Measurements from ENCODE around the gene FADS2. TPM values are rescaled to one million over a fixed set of nuclear protein-coding genes. Genes with fewer than 3 reads are reported as not detected.
A peak's percentile ranks its signal among the peaks of the same experiment; 100 is the strongest.

The FADS2 gene
- total RNA-seq, 4 donors from 2014 or later, result 17.6 to 40.0 (median 33.4) TPM

- Histone ChIP-seq H3K4me3 (peak overlapping the region; percentile 84 to 97), H3K9me3 (no peaks in the 10 kb centered on the region), H3K36me3 (peaks cover 0 to 50% of the 10 kb centered on the region in 2 donors), H3K27me3 (no peaks in the 10 kb centered on the region), H3K27ac (peak overlapping the region; percentile 94 to 97 (median 95)), H3K4me1 (peaks cover 0 to 36% (median 20%) of the 10 kb centered on the region in 3 donors)
- ATAC-seq, result peak; percentile 52
- WGBS, 2 donors (ENCODE audit: low coverage in 1 of 2), result 3% methylated on average over 9 to 12 of the region's 14 CpGs
- TF ChIP-seq EP300 (IDR thresholded peaks at IDR 0.05), result no peak
- TF ChIP-seq POLR2AphosphoS5 (IDR thresholded peaks at IDR 0.05), result no peak
- TF ChIP-seq POLR2A (IDR thresholded peaks at IDR 0.05), result no peak
- TF ChIP-seq CTCF (IDR thresholded peaks at IDR 0.05), result no peak
These were observed 36.3 kb upstream of the FADS2 start for GRCh38 chr11:61791737-61792309.

GRCh38 chr11:61792310-61793082, 35.6 kb upstream of the FADS2 start, which contains the start of the genes FEN1 and TMEM258:
Gene FEN1, plus strand, starts transcription at chr11:61792911. Its CDS starts 2,451 bp downstream, at chr11:61795362.
Gene TMEM258, minus strand, starts transcription at chr11:61792599. Its CDS starts 41 bp downstream, at chr11:61792558.
- peak; percentile 24 to 44 for TF ChIP-seq POLR2A (IDR thresholded peaks at IDR 0.05)
- TF ChIP-seq EP300 (IDR thresholded peaks at IDR 0.05), result no peak
- peak in 3 of 4 experiments; percentile 17 to 53 (median 44) for TF ChIP-seq CTCF (IDR thresholded peaks at IDR 0.05)
- TF ChIP-seq POLR2AphosphoS5 (IDR thresholded peaks at IDR 0.05), result peak; percentile 75
- peak; percentile 93 for ATAC-seq

GRCh38 chr11:61793083-61793828, 34.8 kb upstream of the FADS2 start:
- TF ChIP-seq CTCF (IDR thresholded peaks at IDR 0.05), result no peak
- no peak for TF ChIP-seq POLR2A (IDR thresholded peaks at IDR 0.05)
- no peak for TF ChIP-seq POLR2AphosphoS5 (IDR thresholded peaks at IDR 0.05)
- TF ChIP-seq EP300 (IDR thresholded peaks at IDR 0.05), result no peak
- H3K4me3 ChIP-seq, result peak overlapping the region; percentile 84 to 97
- H3K4me1 ChIP-seq, result peaks cover 0 to 47% (median 27%) of the 10 kb centered on the region in 3 donors
- no peaks in the 10 kb centered on the region for H3K9me3 ChIP-seq
- WGBS, 2 donors (ENCODE audit: low coverage in 1 of 2), result 6 to 8% methylated on average over 9 to 13 of the region's 29 CpGs
- H3K36me3 ChIP-seq, result peaks cover 0 to 36% of the 10 kb centered on the region in 2 donors
- ATAC-seq, result no peak
- H3K27me3 ChIP-seq, result no peaks in the 10 kb centered on the region
- peak overlapping the region; percentile 94 to 97 (median 95) for H3K27ac ChIP-seq

More at GRCh38 chr11:61792310-61793082, 35.6 kb upstream of the FADS2 start, which contains the start of the genes FEN1 and TMEM258:
- Histone ChIP-seq H3K27ac (peak within 1 kb of the TSS; percentile 94 to 97 (median 95)), H3K27me3 (no peaks in the 10 kb centered on the region), H3K9me3 (no peaks in the 10 kb centered on the region), H3K4me3 (peak within 1 kb of the TSS; percentile 84 to 97), H3K36me3 (peaks cover 0 to 43% of the 10 kb centered on the region in 2 donors), H3K4me1 (peaks cover 0 to 39% (median 22%) of the 10 kb centered on the region in 3 donors)
- WGBS, 2 donors (ENCODE audit: low coverage in 1 of 2), result 2% methylated on average over 23 of the region's 61 CpGs; no CpG with 5 or more reads in 1 of the 2 donors

- no peak for ATAC-seq
- 34 to 54% methylated on average over 2 to 3 of the region's 3 CpGs for WGBS, 2 donors (ENCODE audit: low coverage in 1 of 2)
- no peak for TF ChIP-seq CTCF (IDR thresholded peaks at IDR 0.05)
- no peak for TF ChIP-seq POLR2A (IDR thresholded peaks at IDR 0.05)
- no peak for TF ChIP-seq POLR2AphosphoS5 (IDR thresholded peaks at IDR 0.05)
- TF ChIP-seq EP300 (IDR thresholded peaks at IDR 0.05), result no peak
- Histone ChIP-seq H3K27me3 (no peaks in the 10 kb centered on the region), H3K4me1 (peaks cover 0 to 52% (median 27%) of the 10 kb centered on the region in 3 donors), H3K27ac (no peak overlapping the region), H3K9me3 (no peaks in the 10 kb centered on the region), H3K4me3 (peak overlapping the region in 1 of 2 donors; percentile 84), H3K36me3 (peaks cover 0 to 30% of the 10 kb centered on the region in 2 donors)
These were observed 34.3 kb upstream of the FADS2 start for GRCh38 chr11:61793829-61794204.
